Activated CD8-positive, alpha-beta T cell treated with anti-CD3 and anti-CD28 coated beads, Interleukin-2, amount 10 ng/mL, durations not matched to agents 7 days and 5 days (primary cell): Measurements from ENCODE around the gene ARHGAP15. TPM values are rescaled to one million over a fixed set of nuclear protein-coding genes. Genes with fewer than 3 reads are reported as not detected.

Source experiments
- ATAC-seq: fragments of 150-1000 bp; cut with Tn5 transposase; one replicate; pipeline ENCODE4 v1.10.0; 2021; ENCODE audit warnings: moderate library complexity
- CTCF ChIA-PET: fragments of 350-600 bp; sonication (Branson Sonifier 250); formaldehyde crosslinking; loops from one replicate; lab custom pipeline; 2021; ENCODE audit warnings: antibody characterized with exemption; lab: Charles Lee
- POLR2A ChIA-PET: fragments of 350-600 bp; sonication (Branson Sonifier 250); formaldehyde crosslinking; loops from one replicate; lab custom pipeline; 2021; ENCODE audit warnings: antibody characterized with exemption; lab: Charles Lee
- DNase-seq: peaks from one replicate; pipeline ENCODE4 v3.0.0-alpha.2; 2020
- H3K27ac Mint-ChIP-seq: one replicate; pipeline ENCODE4 v1.8.0; 2021; ENCODE audit warnings: mild to moderate bottlenecking, mixed read lengths
- H3K27me3 Mint-ChIP-seq: one replicate; pipeline ENCODE4 v1.8.0; 2021; ENCODE audit warnings: low read depth, mixed read lengths
- H3K36me3 Mint-ChIP-seq: one replicate; pipeline ENCODE4 v1.8.0; 2021; ENCODE audit warnings: low read depth, mixed read lengths
- H3K4me1 Mint-ChIP-seq: one replicate; pipeline ENCODE4 v1.8.0; 2021; ENCODE audit warnings: low read depth, mixed read lengths
- H3K4me3 Mint-ChIP-seq: one replicate; pipeline ENCODE4 v1.8.0; 2021; ENCODE audit warnings: mild to moderate bottlenecking, mixed read lengths
- H3K9me3 Mint-ChIP-seq: one replicate; pipeline ENCODE4 v1.8.0; 2022; ENCODE audit warnings: mixed read lengths; ENCODE audit not compliant: insufficient read depth
- total RNA-seq, 2 experiments: library from RNA; stranded (reverse); gene quantifications; one replicate each; pipeline ENCODE4 v1.2.3, GENCODE V29; 2021

Gene ARHGAP15
- total RNA-seq, 2 experiments from 2014 or later, result 154 to 158 TPM

- H3K4me1 Mint-ChIP-seq, result no peaks in the 10 kb centered on the region
- no peak for DNase-seq
These were observed 171.3 kb downstream of the ARHGAP15 start for GRCh38 chr2:143300536-143300935.

DNA sequence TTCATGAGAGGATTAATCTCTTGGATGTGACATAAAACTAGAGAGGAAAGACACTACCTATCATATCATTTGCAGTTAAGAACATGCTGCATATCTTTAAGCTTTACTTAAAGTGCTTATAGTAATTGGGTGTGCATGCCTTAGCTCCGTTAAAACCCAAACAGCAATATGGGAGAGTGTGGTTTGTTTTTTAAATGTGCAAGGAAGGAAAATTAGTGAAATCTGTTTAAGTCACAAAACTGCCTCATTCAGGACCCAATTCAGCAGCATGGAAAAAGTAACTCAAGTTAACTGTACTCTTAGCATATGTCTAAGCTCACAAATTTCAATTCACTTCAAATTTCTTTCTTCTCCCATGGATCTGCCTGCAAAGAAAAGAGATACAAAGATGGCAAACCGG, 182.2 kb downstream of the ARHGAP15 start:
- Mint-ChIP-seq H3K9me3 (no peaks in the 10 kb centered on the region), H3K27me3 (no peaks in the 10 kb centered on the region), H3K36me3 (peaks cover 11% of the 10 kb centered on the region), H3K4me1 (no peaks in the 10 kb centered on the region), H3K27ac (no peak overlapping the region), H3K4me3 (no peak overlapping the region)
- ATAC-seq (no peak), DNase-seq (no peak)
- CTCF ChIA-PET, result interaction anchor here (2.2 kb wide), 1 partner anchor 27 kb away, joined by 9 read pairs; no protein-coding TSS in a partner anchor
- POLR2A ChIA-PET, result no interaction called here

More at GRCh38 chr2:143300536-143300935, 171.3 kb downstream of the ARHGAP15 start:
- H3K27ac Mint-ChIP-seq, result no peak overlapping the region
- no peak overlapping the region for H3K4me3 Mint-ChIP-seq
- ChIA-PET CTCF (interaction anchor here (1.7 kb wide), 1 partner anchor 16 kb away, joined by 6 read pairs; no protein-coding TSS in a partner anchor), POLR2A (no interaction called here)
- no peaks in the 10 kb centered on the region for H3K27me3 Mint-ChIP-seq
- no peak for ATAC-seq
- peaks cover 8% of the 10 kb centered on the region for H3K9me3 Mint-ChIP-seq
- H3K36me3 Mint-ChIP-seq, result peaks cover 51% of the 10 kb centered on the region

- H3K4me1 Mint-ChIP-seq, result no peaks in the 10 kb centered on the region
- POLR2A ChIA-PET, result no interaction called here
These were observed 183.2 kb downstream of the ARHGAP15 start for GRCh38 chr2:143312441-143312840.

GRCh38 chr2:143313861-143314260, 184.6 kb downstream of the ARHGAP15 start:
- no peaks in the 10 kb centered on the region for H3K27me3 Mint-ChIP-seq
- no peaks in the 10 kb centered on the region for H3K4me1 Mint-ChIP-seq
- ATAC-seq, result no peak
- H3K36me3 Mint-ChIP-seq, result peaks cover 20% of the 10 kb centered on the region
- POLR2A ChIA-PET, result no interaction called here
- no peak for DNase-seq
- no peak overlapping the region for H3K27ac Mint-ChIP-seq
- CTCF ChIA-PET, result no interaction called here
- no peak overlapping the region for H3K4me3 Mint-ChIP-seq
- H3K9me3 Mint-ChIP-seq, result no peaks in the 10 kb centered on the region

More at GRCh38 chr2:143312441-143312840, 183.2 kb downstream of the ARHGAP15 start:
- ATAC-seq (no peak), DNase-seq (no peak)
- no peak overlapping the region for H3K4me3 Mint-ChIP-seq
- H3K9me3 Mint-ChIP-seq, result no peaks in the 10 kb centered on the region
- H3K27me3 Mint-ChIP-seq, result no peaks in the 10 kb centered on the region
- peaks cover 12% of the 10 kb centered on the region for H3K36me3 Mint-ChIP-seq
- no peak overlapping the region for H3K27ac Mint-ChIP-seq
- CTCF ChIA-PET, result interaction anchor here (0.7 to 2.2 kb wide), 2 partner anchors 15 to 28 kb away, joined by 3 to 9 read pairs; no protein-coding TSS in a partner anchor

DNA sequence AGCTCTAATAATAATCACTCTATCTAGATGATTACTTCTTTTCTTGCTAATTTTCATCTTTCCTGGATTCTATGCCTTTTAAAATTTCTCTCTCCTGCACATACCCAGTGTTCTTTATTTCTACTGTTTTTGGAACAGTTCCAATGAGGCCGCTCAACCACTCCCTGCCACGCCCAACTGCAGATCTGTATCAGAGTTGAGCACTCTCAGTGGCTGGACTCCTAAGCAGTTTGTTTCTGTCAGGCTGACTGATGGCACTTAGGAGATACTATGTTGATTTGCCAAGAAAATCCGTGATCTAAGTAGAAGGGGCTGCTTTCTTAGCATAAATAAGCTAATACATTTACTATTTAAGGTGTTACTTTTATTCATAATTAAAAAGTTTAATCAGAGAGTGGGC, 192.8 kb downstream of the ARHGAP15 start:
- peaks cover 44% of the 10 kb centered on the region for H3K36me3 Mint-ChIP-seq
- H3K9me3 Mint-ChIP-seq, result no peaks in the 10 kb centered on the region
- H3K4me1 Mint-ChIP-seq, result peaks cover 11% of the 10 kb centered on the region
- no peak overlapping the region for H3K27ac Mint-ChIP-seq
- ChIA-PET CTCF (interaction anchor here (0.8 kb wide), 1 partner anchor 38 kb away, joined by 3 read pairs; no protein-coding TSS in a partner anchor), POLR2A (no interaction called here)
- no peaks in the 10 kb centered on the region for H3K27me3 Mint-ChIP-seq
- no peak overlapping the region for H3K4me3 Mint-ChIP-seq
- DNase-seq (no peak), ATAC-seq (no peak)

GRCh38 chr2:143329288-143329687, 200.1 kb downstream of the ARHGAP15 start:
- Mint-ChIP-seq H3K4me3 (no peak overlapping the region), H3K27ac (no peak overlapping the region), H3K9me3 (no peaks in the 10 kb centered on the region), H3K4me1 (peaks cover 38% of the 10 kb centered on the region), H3K36me3 (peaks cover 40% of the 10 kb centered on the region), H3K27me3 (no peaks in the 10 kb centered on the region)
- DNase-seq, result no peak
- ChIA-PET POLR2A (no interaction called here), CTCF (no interaction called here)
- peak; percentile 44 for ATAC-seq

- H3K9me3 Mint-ChIP-seq, result no peaks in the 10 kb centered on the region
- H3K27me3 Mint-ChIP-seq, result no peaks in the 10 kb centered on the region
- H3K4me3 Mint-ChIP-seq, result no peak overlapping the region
- H3K4me1 Mint-ChIP-seq, result peaks cover 18% of the 10 kb centered on the region
- no peak overlapping the region for H3K27ac Mint-ChIP-seq
- H3K36me3 Mint-ChIP-seq, result peaks cover 27% of the 10 kb centered on the region
- POLR2A ChIA-PET, result no interaction called here
- ATAC-seq, result no peak
- CTCF ChIA-PET, result no interaction called here
- DNase-seq, result no peak
These were observed 204.1 kb downstream of the ARHGAP15 start for GRCh38 chr2:143333168-143333791.

DNA sequence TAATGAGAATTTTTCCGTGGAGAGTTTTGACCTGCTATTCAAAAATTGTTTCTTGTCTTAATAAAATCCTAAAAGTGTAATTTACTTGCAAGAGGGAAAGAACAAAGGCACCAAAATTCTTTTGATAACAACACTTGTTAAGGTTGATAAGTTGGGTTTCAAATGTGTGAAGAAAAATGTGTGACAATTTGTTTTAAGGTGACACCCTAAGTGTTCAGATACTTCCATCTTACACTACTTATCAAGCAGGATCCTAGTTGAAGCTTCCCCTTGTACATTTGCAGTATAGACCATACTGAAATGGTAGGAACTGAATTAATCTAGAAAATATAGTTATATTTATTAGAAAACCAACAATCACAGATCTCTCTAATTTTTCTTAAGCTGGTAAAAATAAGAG, 204.6 kb downstream of the ARHGAP15 start:
- Mint-ChIP-seq H3K27ac (no peak overlapping the region), H3K36me3 (peaks cover 26% of the 10 kb centered on the region), H3K4me1 (peaks cover 16% of the 10 kb centered on the region), H3K27me3 (no peaks in the 10 kb centered on the region), H3K4me3 (no peak overlapping the region), H3K9me3 (no peaks in the 10 kb centered on the region)
- ATAC-seq (no peak), DNase-seq (no peak)
- CTCF ChIA-PET, result no interaction called here
- POLR2A ChIA-PET, result no interaction called here

- ChIA-PET CTCF (no interaction called here), POLR2A (no interaction called here)
- no peak for ATAC-seq
- Mint-ChIP-seq H3K27ac (no peak overlapping the region), H3K36me3 (peaks cover 17% of the 10 kb centered on the region), H3K9me3 (no peaks in the 10 kb centered on the region), H3K4me1 (peaks cover 9% of the 10 kb centered on the region), H3K4me3 (no peak overlapping the region), H3K27me3 (no peaks in the 10 kb centered on the region)
- no peak for DNase-seq
These were observed 205.6 kb downstream of the ARHGAP15 start for GRCh38 chr2:143334837-143335236.

DNA sequence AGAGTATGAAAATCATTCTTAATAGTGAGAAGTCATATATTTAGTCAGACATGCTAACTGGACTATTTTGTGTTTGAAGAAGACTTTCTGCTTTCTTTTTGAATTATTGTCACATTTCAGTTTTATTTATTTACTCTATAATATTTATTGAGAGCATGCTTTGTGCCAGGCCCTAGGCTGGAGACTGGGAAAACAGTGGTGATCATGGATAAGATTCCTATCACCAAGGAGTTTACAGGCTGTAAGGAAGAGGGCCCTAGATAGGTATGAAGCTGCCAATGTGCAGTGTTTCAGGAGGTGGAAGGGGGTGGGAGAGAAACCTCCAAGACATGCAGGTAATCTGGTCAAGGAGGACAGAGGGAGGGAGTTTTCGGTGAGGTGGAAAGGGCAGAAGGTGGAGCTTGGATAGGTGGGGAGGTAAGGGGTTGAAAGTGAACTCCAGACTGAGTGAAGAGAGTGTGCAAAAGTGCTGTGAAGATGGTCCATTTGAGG, 207.5 kb downstream of the ARHGAP15 start:
- CTCF ChIA-PET, result no interaction called here
- H3K36me3 Mint-ChIP-seq, result peaks cover 28% of the 10 kb centered on the region
- no peak for ATAC-seq
- H3K4me3 Mint-ChIP-seq, result no peak overlapping the region
- no peaks in the 10 kb centered on the region for H3K9me3 Mint-ChIP-seq
- peaks cover 9% of the 10 kb centered on the region for H3K4me1 Mint-ChIP-seq
- DNase-seq, result no peak
- H3K27ac Mint-ChIP-seq, result no peak overlapping the region
- no peaks in the 10 kb centered on the region for H3K27me3 Mint-ChIP-seq
- POLR2A ChIA-PET, result interaction anchor here (0.6 kb wide), 1 partner anchor 249 kb away, joined by 3 read pairs; no protein-coding TSS in a partner anchor

DNA sequence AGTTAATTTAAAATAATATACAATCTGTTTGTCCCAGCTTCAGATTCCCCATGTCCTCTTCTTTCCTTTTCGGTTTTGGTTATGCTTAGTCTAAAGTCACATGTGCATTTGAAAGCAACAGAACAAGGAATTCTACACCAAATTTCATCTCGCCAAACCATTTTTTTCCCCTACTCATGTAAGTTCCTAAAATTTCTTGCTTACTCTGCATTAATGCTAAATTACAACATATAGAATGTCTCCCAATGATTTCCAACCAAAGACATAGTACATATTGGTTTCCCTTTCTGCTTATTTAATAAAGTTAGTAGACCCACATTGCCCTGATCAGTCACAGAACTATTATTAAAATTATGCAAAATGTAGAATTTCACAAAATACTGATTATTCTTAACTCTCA, 212.3 kb downstream of the ARHGAP15 start:
- ChIA-PET POLR2A (no interaction called here), CTCF (no interaction called here)
- Mint-ChIP-seq H3K27ac (no peak overlapping the region), H3K4me1 (no peaks in the 10 kb centered on the region), H3K9me3 (no peaks in the 10 kb centered on the region), H3K27me3 (no peaks in the 10 kb centered on the region), H3K36me3 (peaks cover 20% of the 10 kb centered on the region), H3K4me3 (no peak overlapping the region)
- DNase-seq (no peak), ATAC-seq (no peak)

DNA sequence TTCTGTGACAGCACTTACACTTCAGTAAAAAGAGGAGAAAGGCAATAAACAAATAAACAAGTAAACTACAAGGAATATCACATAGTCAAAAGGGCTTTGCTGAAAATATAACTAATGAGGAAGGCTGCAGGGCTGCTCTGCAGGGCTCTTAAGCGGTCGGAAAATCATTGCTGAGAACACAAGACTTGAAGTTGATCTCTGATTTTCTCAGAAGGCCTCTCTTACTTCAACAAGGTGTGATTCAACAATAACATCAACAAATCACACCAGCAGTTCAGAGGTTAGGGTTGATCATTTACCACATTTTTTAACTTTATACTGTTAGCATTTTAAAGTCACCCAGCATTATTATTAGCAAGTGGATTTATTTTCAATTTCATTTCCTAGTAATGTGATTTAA, 215.6 kb downstream of the ARHGAP15 start:
- no peaks in the 10 kb centered on the region for H3K9me3 Mint-ChIP-seq
- H3K36me3 Mint-ChIP-seq, result peaks cover 26% of the 10 kb centered on the region
- no peak for DNase-seq
- ChIA-PET POLR2A (no interaction called here), CTCF (no interaction called here)
- no peak overlapping the region for H3K27ac Mint-ChIP-seq
- no peak overlapping the region for H3K4me3 Mint-ChIP-seq
- no peaks in the 10 kb centered on the region for H3K27me3 Mint-ChIP-seq
- no peak for ATAC-seq
- H3K4me1 Mint-ChIP-seq, result no peaks in the 10 kb centered on the region
